ENCODE data around the gene UBAP1. TPM values are rescaled to one million over a fixed set of nuclear protein-coding genes. Genes with fewer than 3 reads are reported as not detected.

The UBAP1 gene
- total RNA-seq, 1 donor from 2014 or later, result 28.4 TPM

GRCh38 chr9:34276772-34277171 is 97.9 kb downstream of the UBAP1 start:
- peaks cover 3% of the 10 kb centered on the region for H3K9me3 Mint-ChIP-seq (ENCODE audit: unreplicated experiment)

GRCh38 chr9:34279411-34279810 is 100.6 kb downstream of the UBAP1 start:
- H3K4me3 Mint-ChIP-seq (ENCODE audit: unreplicated experiment), result no peak overlapping the region
- peaks cover 3% of the 10 kb centered on the region for H3K9me3 Mint-ChIP-seq (ENCODE audit: unreplicated experiment)
- TF ChIP-seq CTCF (IDR thresholded peaks at IDR 0.05; ENCODE audit: partially characterized antibody, unreplicated experiment), result no peak
- no peaks in the 10 kb centered on the region for H3K27me3 Mint-ChIP-seq (ENCODE audit: unreplicated experiment)
- H3K36me3 Mint-ChIP-seq (ENCODE audit: unreplicated experiment), result no peaks in the 10 kb centered on the region
- H3K4me1 Mint-ChIP-seq (ENCODE audit: low read depth, unreplicated experiment), result no peaks in the 10 kb centered on the region
- DNase-seq, result no peak
- no peak overlapping the region for H3K27ac Mint-ChIP-seq (ENCODE audit: unreplicated experiment)

More at GRCh38 chr9:34276772-34277171, 97.9 kb downstream of the UBAP1 start:
- Mint-ChIP-seq H3K27ac (ENCODE audit: unreplicated experiment) (no peak overlapping the region), H3K36me3 (ENCODE audit: unreplicated experiment) (no peaks in the 10 kb centered on the region), H3K4me1 (ENCODE audit: low read depth, unreplicated experiment) (no peaks in the 10 kb centered on the region), H3K27me3 (ENCODE audit: unreplicated experiment) (no peaks in the 10 kb centered on the region), H3K4me3 (ENCODE audit: unreplicated experiment) (no peak overlapping the region)
- TF ChIP-seq CTCF (IDR thresholded peaks at IDR 0.05; ENCODE audit: partially characterized antibody, unreplicated experiment), result no peak
- DNase-seq, result no peak

GRCh38 chr9:34282096-34282495 is 103.3 kb downstream of the UBAP1 start:
- Mint-ChIP-seq H3K4me1 (ENCODE audit: low read depth, unreplicated experiment) (no peaks in the 10 kb centered on the region), H3K27me3 (ENCODE audit: unreplicated experiment) (no peaks in the 10 kb centered on the region), H3K27ac (ENCODE audit: unreplicated experiment) (no peak overlapping the region), H3K36me3 (ENCODE audit: unreplicated experiment) (no peaks in the 10 kb centered on the region), H3K9me3 (ENCODE audit: unreplicated experiment) (peaks cover 1% of the 10 kb centered on the region), H3K4me3 (ENCODE audit: unreplicated experiment) (no peak overlapping the region)
- DNase-seq, result no peak
- TF ChIP-seq CTCF (IDR thresholded peaks at IDR 0.05; ENCODE audit: partially characterized antibody, unreplicated experiment), result no peak

GRCh38 chr9:34289159-34289558 is 110.3 kb downstream of the UBAP1 start:
- H3K4me3 Mint-ChIP-seq (ENCODE audit: unreplicated experiment), result no peak overlapping the region
- H3K27ac Mint-ChIP-seq (ENCODE audit: unreplicated experiment), result no peak overlapping the region
- H3K4me1 Mint-ChIP-seq (ENCODE audit: low read depth, unreplicated experiment), result no peaks in the 10 kb centered on the region
- no peak for TF ChIP-seq CTCF (IDR thresholded peaks at IDR 0.05; ENCODE audit: partially characterized antibody, unreplicated experiment)
- DNase-seq, result no peak
- H3K36me3 Mint-ChIP-seq (ENCODE audit: unreplicated experiment), result no peaks in the 10 kb centered on the region
- peaks cover 3% of the 10 kb centered on the region for H3K27me3 Mint-ChIP-seq (ENCODE audit: unreplicated experiment)
- H3K9me3 Mint-ChIP-seq (ENCODE audit: unreplicated experiment), result no peaks in the 10 kb centered on the region

GRCh38 chr9:34291023-34291422 is 112.2 kb downstream of the UBAP1 start:
- Mint-ChIP-seq H3K4me3 (ENCODE audit: unreplicated experiment) (no peak overlapping the region), H3K9me3 (ENCODE audit: unreplicated experiment) (no peaks in the 10 kb centered on the region), H3K4me1 (ENCODE audit: low read depth, unreplicated experiment) (no peaks in the 10 kb centered on the region), H3K27ac (ENCODE audit: unreplicated experiment) (no peak overlapping the region), H3K27me3 (ENCODE audit: unreplicated experiment) (peaks cover 3% of the 10 kb centered on the region), H3K36me3 (ENCODE audit: unreplicated experiment) (no peaks in the 10 kb centered on the region)
- TF ChIP-seq CTCF (IDR thresholded peaks at IDR 0.05; ENCODE audit: partially characterized antibody, unreplicated experiment), result no peak
- no peak for DNase-seq
